IPS DF 4.7 (cell line): ENCODE results near the gene STK17B.
"Not testable (repeated sequence)": the region's sequence is repeated elsewhere in the genome, so short reads cannot be mapped to it uniquely, and the experiment has no call there.

Experiments
- DNase-seq: peaks from one replicate; pipeline ENCODE4 v3.0.0-alpha.2; 2013; ENCODE audit warnings: low spot score; ENCODE audit errors: extremely low read depth

The STK17B gene

GRCh38 chr2:196113061-196113974 is 58.1 kb downstream of the STK17B start:
- no peak for DNase-seq

DNA sequence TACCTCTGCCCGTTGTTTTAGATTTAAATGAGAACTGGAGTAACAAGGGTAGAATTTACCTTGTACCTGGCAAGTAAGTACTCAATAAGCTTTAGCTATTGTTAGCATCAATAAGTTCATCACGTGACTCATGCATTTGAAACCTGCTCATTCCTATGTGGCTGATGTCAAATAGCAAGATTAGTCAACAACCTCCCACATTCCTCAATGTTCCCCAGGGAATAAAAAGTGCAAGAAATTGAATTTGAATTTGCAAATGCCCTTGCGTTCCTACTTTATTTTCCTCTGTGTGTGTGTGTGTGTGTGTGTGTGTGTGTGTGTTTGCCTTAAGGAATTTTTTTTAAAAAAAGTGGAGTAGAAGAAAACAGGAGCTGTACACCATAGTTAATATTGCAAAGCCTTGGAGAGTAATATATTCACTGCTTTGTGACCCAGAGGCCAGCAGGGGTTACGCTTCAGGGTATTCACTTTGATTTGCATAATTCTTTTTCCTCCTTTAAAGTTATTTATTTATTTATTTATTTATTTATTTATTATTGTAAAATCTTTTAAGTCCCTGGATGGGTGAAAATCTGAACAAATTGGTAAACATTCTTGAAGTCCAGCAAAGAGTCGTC is 58.9 kb downstream of the STK17B start:
- DNase-seq = no peak

DNA sequence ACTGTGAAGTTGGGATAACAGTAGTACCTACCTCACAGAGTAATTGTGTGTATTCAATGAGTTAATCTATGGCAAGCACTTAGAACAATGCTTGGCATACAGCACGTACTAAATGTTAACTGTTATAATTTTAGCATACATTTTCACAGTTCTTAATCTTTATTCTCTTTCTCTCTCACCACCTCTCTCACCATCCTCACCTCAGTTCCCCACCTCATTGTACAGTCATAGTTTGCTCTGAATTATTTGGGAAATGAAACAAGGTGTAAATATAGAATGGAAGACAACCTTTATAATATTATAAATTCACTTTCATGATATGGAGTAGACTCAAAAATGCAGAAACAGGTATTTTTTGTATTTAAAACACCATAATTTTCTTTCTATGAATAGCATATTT is 62.8 kb downstream of the STK17B start:
- DNase-seq = no peak

GRCh38 chr2:196105951-196106350 is 65.4 kb downstream of the STK17B start:
- no peak for DNase-seq

GRCh38 chr2:196104066-196104465 is 67.3 kb downstream of the STK17B start:
- DNase-seq = no peak

GRCh38 chr2:196103626-196104025 is 67.8 kb downstream of the STK17B start:
- DNase-seq = no peak

DNA sequence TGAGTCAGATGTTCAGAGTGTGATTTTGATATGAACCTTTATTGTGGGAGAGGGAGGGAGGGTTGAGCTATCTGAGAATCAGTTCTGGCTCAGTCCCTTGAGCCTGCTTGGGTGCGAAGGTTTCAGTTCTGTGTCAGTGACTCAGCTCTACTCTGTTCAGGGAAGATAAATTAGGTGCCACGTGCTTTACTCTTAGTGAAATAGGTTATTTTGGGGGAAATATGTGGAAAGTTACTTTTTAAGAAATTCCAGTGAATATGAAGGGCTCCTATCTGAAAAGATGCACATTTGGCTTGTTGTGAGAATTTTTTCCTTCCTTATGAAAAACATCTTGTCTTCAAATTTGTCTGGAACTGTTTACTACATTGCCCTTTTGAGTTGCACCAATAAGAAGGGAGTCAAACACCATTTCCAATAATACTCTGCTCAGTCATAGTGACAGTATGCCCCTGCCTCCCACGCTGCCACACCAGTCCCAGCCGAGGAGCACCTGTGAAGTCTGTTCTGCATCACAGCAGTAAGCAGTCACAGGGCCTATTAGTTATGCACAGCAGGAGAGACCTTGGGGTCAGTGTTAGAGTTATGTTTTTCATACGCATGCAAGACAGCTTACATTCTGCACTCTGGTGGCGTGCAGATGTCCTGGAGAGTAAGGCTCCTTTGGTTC is 69.9 kb downstream of the STK17B start:
- no peak for DNase-seq

DNA sequence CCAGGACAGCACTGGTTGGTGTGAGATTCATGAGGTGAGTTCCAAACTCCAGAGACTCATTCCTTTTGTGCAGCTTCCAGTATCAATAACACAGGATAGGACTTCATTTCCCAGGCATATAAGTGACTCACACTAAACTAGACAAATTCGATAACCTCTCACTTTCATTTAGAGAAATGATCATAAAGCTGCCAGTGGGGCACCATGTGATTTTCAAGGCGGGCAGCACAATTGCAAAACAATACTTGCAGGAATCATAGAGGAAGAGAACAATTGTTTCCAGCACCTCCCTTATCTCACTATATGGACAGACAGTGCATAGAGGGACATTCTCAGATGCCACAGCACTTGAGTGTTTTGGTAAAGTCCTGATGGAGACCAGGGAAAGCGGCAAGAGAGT is 71.5 kb downstream of the STK17B start:
- DNase-seq = no peak

DNA sequence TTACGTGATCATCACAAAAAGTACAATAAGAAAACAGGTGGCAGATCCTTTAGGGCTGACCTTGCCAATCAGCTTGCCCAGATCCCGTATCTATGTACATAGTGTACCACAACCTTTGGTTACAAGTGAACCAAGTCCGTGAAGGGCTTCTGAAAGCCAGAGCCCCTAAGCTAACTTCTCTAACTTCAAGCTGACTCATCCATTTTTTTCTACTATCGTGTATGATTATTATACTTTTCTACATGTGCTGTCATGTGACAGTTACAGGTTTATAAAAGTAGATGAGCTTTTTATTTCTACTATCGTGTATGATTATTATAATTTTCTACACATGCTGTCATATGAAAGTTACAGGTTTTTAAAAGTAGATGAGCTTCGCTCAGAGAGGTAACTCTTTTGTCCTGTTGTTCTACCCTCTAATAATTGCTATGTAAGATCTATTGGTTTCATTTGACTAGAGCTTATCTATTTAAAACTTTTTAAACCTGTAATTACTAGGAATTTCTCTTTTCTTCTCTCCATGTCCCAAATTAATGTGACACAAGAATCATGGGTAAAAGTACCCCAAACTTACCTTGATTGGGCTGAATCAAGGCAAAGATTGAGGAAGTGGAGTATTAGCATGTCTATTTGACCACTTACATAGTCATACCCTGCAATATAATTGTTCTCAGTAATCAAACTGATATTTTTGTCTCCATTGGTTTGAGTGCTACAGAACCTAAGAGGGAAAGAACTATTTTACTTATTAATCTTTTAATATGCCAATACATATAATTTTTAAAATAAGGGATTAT is 73.3 kb downstream of the STK17B start:
- DNase-seq = no peak

DNA sequence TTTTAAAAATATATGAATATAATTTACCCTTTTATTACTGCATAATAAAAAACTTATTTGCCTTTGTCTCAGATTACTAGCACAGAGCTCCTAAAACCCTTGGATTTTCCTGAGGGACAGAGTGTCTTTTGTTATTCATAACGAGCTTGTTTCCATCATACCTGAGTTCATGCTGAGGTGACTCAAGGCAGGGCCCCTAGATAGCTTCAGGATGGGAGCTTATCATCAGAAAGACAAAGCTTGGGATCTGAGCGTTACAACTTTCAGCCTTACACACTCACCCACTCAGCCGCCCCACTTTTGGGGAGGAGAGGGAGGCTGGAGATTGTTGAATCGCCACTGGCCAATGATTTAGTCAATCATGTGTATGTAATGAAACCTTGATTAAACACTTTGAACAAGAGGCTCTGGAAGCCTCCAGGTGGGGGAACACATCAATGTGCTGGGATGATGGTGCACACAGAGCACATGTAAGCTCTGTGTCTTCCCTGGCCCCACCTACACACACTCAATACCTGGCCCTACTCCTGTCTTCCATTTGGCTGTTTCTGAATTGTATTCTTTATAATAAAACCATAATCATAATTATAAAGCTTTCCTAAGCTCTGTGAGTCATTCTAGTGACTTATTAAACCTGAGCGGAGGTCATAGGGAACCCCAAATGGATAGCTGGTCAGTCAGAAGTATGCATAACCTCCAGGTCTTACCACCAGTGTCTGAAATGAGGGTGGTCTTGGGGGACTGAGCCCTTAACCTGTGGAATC is 74.2 kb downstream of the STK17B start:
- no peak for DNase-seq

- no peak for DNase-seq
These were observed 75.1 kb downstream of the STK17B start for GRCh38 chr2:196096264-196096663.

DNA sequence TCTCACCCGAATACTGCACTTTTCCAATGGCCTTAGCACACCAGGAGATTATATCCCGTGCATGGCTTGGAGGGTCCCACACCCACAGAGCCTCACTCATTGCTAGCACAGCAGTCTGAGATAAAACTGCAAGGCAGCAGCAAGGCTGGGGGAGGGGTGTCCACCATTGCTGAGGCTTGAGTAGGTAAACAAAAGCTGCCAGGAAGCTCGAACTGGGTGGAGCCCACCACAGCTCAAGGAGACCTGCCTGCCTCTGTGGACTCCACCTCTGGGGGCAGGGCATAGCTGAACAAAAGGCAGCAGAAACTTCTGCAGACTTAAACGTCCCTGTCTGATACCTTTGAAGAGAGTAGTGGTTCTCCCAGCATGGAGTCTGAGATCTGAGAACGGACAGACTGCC is 81.9 kb downstream of the STK17B start:
- not testable (repeated sequence) for DNase-seq

DNA sequence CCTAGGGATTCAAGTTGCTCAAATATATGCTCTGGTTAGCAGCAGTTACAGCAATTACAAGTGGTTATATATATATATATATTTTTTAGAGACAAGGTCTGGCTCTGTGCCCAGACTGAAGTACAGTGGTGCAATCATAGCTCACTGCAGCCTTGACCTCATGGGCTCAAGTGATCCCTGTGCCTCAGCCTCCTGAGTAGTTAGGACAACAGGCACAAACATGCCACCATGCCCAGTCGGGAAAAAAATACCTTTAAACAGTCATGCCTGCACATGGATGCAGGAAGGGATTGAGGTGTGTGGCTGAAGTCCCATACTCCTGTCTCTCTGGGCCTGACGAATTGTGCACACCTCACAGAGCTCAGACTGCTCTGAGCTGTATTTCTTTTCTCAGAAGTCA is 83.2 kb downstream of the STK17B start:
- DNase-seq = no peak

GRCh38 chr2:196086517-196087368 is 84.6 kb downstream of the STK17B start:
- no peak for DNase-seq

DNA sequence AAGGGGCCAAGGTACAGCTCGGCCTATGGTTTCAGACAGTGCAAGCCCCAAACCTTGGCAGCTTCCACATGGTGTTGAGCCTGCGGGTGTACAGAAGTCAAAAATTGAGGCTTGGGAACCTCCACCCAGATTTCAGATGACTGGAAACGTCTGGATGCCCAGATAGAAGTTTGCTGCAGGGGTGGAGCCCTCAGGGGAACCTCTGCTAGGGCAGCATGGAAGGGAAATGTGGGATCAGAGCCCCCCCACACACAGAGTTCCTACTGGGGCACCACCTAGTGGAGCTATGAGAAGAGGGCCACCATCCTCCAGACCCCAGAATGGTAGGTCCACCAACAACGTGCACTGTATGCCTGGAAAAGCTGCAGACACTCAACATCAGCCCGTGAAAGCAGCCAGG is 87.8 kb downstream of the STK17B start:
- no peak for DNase-seq
